ENCODE measurements around the gene ADNP. TPM values are rescaled to one million over a fixed set of nuclear protein-coding genes. Genes with fewer than 3 reads are reported as not detected.

ADNP gene
- polyA plus RNA-seq, 1 experiment: 36.8 TPM

- Histone ChIP-seq H3K9me3 (ENCODE audit: control insufficient read depth, insufficient read depth, low read length) (no peaks in the 10 kb centered on the region), H3K4me3 (ENCODE audit: low read depth, low read length) (no peak overlapping the region), H3K27ac (ENCODE audit: low read depth, low read length) (no peak overlapping the region), H3K27me3 (ENCODE audit: control insufficient read depth, insufficient read depth, low read length) (no peaks in the 10 kb centered on the region)
- ChIA-PET CTCF (no interaction called here), POLR2A (interaction anchor here (0.6 kb wide), 1 partner anchor 109 kb away, joined by 3 read pairs; no protein-coding TSS in a partner anchor)
- no peak for TF ChIP-seq CTCF (IDR thresholded peaks at IDR 0.05; ENCODE audit: low read depth, low read length)
- DNase-seq (ENCODE audit: low read depth, low spot score): no peak
Observed at GRCh38 chr20:50848846-50849673, 82.2 kb downstream of the ADNP start.

GRCh38 chr20:50848341-50848808, 82.9 kb downstream of the ADNP start:
- Histone ChIP-seq H3K4me3 (ENCODE audit: low read depth, low read length) (no peak overlapping the region), H3K27me3 (ENCODE audit: control insufficient read depth, insufficient read depth, low read length) (no peaks in the 10 kb centered on the region), H3K27ac (ENCODE audit: low read depth, low read length) (no peak overlapping the region), H3K9me3 (ENCODE audit: control insufficient read depth, insufficient read depth, low read length) (no peaks in the 10 kb centered on the region)
- ChIA-PET CTCF (no interaction called here), POLR2A (interaction anchor here (0.6 kb wide), 1 partner anchor 109 kb away, joined by 3 read pairs; no protein-coding TSS in a partner anchor)
- DNase-seq (ENCODE audit: low read depth, low spot score): no peak
- TF ChIP-seq CTCF (IDR thresholded peaks at IDR 0.05; ENCODE audit: low read depth, low read length): no peak

DNA sequence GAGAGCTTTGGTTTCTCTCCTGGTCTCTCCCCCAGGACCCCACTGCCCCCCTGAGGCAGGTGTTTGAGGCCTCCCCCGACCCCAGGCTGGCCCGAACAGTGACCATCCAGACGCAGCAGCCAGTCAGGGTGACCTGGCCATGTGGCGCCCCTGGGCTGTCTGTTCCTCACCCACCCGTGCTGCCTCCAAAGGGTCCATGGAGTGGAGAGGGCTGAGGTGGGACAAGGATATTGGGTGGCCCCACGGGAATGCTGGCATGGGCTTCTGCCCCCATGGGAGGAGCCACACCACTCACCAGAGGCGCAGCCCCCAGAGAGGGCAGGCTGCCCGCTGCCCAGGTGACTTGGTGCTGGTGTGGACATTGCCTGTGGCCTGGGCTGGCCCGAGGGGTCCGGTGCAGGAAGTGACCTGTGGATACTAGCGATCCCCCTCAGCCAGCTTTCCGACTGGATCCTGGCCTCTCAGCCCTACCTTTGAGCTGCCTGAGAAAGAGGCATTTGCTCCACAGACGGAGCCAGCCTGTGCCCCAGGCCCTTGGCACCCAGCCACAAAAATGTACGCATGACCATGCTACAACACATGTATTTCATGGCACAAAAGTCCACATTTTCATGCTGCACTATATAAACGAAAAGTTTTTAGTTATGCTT, 85.5 kb downstream of the ADNP start:
- H3K9me3 ChIP-seq (ENCODE audit: control insufficient read depth, insufficient read depth, low read length): no peaks in the 10 kb centered on the region; the same call in 1 of the 2 replicates
- no peak for DNase-seq (ENCODE audit: low read depth, low spot score)
- no peak for TF ChIP-seq CTCF (IDR thresholded peaks at IDR 0.05; ENCODE audit: low read depth, low read length)
- POLR2A ChIA-PET: no interaction called here
- H3K27ac ChIP-seq (ENCODE audit: low read depth, low read length): no peak overlapping the region
- H3K4me3 ChIP-seq (ENCODE audit: low read depth, low read length): no peak overlapping the region
- no peaks in the 10 kb centered on the region for H3K27me3 ChIP-seq (ENCODE audit: control insufficient read depth, insufficient read depth, low read length)
- CTCF ChIA-PET: no interaction called here

- CTCF ChIA-PET: no interaction called here
- Histone ChIP-seq H3K27ac (ENCODE audit: low read depth, low read length) (no peak overlapping the region), H3K27me3 (ENCODE audit: control insufficient read depth, insufficient read depth, low read length) (no peaks in the 10 kb centered on the region), H3K9me3 (ENCODE audit: control insufficient read depth, insufficient read depth, low read length) (no peaks in the 10 kb centered on the region; the same call in 1 of the 2 replicates), H3K4me3 (ENCODE audit: low read depth, low read length) (no peak overlapping the region)
- peak; percentile 49 for DNase-seq (ENCODE audit: low read depth, low spot score)
- TF ChIP-seq CTCF (IDR thresholded peaks at IDR 0.05; ENCODE audit: low read depth, low read length): no peak
- POLR2A ChIA-PET: no interaction called here
Observed at GRCh38 chr20:50844430-50845100, 86.7 kb downstream of the ADNP start.
